ENCODE measurements around the gene CCNT1.
"Not testable (repeated sequence)": the region's sequence is repeated elsewhere in the genome, so short reads cannot be mapped to it uniquely, and the experiment has no call there.

Gene CCNT1

DNA sequence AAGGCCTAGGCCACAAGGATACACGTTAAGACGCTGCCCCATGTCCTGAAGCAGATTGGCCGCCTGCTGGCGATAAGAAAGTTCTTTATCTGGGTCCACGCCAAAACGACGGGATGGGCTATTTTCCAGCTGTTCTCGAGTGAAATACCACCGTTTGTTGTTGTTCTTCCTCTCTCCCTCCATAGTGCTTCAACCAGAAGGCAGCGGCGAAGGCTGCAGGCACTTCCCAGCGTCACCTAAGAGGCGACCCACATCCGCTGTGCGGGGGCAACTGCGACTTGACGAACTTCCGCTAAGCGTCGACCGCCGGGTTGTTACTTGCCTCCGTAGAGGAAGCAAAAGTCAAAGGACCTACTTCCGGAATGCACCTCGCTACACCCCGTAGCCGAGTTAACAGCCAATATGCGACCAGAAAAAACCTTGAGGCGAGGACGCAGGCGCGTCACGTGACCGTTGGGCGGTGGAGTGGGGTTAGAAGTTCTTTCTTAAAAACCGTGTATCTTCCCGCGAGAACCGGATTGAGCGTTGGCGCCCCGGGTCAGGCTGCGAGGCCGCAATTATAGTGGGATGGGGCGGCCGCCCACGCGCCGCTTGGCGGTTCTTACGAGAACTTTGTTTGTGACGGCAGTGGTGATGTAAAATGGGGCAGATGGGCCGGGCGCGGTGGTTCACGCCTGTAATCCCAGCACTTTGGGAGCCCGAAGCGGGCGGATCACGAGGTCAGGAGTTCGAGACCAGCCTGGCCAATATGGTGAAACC, at the start of gene CCNT1:
TSS of gene CCNT1 (minus strand) at position 215 of the 759 bp plus-strand sequence. CDS start at position 183, 32 bp downstream.
- DNase-seq = peak; percentile 91

DNA sequence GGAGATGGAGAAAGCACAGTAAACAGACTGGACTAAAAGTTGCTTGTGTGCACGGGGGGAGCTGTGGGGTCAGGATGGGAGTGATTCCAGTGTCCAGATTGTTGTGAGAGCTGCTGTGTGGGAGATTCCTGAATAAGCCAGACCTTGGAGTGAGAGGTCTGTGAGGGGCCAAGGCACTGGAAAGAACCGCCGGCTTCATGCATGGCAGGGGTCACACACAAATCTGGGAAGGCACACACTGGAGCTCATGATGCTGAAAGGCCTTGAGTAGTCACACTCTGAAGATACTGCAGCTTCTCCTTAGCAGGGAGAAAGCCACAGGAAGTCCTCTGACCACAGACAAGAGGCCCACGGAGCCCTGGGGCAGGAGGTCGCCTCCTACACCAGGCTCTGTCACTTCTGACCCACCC, 49.3 kb upstream of the CCNT1 start:
- DNase-seq = no peak

DNA sequence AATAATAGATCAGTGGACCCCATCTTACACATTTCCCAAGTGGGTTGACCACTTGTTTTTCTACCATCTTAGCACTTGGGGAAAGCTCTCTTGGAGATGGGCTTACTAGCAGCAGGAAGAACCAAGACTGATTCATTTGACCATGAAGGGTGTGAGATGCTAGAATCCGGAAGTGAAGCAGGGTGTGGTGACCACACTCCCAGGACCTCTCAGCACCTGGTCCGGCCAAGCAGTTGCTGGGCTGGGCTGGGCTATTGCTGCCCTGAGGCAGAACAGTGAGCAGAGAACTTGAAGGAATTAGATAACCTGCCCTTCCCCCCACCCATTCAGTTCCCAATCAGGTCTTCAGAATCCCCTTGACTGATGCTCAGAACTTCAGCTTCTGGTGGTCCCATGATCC, 48.0 kb upstream of the CCNT1 start:
- DNase-seq = no peak

DNA sequence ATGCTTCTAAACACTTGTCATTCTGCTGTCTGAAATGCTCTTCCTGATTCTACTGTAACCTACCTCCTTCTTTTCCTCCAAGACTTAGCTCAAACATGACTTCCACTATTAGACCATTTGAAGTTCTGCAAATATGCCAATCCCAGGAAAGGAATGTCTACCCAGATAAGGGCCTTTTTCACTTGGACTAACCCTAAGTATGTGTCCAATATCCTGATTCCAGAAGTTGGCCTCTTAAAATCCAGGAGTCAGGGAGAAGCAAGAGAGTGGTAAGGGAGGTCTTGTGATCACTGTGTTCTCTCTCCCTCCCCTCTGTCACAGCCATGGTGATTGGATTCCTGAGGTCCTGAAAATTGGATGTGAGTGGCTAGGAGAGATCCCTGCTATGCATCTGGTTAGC, 42.2 kb upstream of the CCNT1 start:
- DNase-seq = no peak

DNA sequence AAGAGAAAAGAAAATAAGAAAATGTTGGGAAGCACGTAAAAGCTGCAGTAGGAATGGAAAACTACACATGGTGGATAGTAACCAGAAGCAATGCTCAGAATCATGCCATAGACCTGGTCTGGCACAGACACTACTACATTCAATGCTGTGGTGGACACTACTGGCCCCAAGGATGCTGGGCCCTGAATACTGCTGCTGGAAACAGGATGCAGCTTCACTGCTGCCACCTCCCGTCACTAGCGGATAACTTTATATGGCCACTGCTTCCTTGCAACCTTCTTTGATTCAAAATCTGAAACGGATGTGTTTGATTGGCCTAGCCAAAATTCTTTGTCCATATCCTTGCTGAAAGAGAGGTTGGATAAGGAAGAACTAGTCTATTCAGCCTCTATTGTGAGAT, 41.7 kb upstream of the CCNT1 start:
- no peak for DNase-seq

DNA sequence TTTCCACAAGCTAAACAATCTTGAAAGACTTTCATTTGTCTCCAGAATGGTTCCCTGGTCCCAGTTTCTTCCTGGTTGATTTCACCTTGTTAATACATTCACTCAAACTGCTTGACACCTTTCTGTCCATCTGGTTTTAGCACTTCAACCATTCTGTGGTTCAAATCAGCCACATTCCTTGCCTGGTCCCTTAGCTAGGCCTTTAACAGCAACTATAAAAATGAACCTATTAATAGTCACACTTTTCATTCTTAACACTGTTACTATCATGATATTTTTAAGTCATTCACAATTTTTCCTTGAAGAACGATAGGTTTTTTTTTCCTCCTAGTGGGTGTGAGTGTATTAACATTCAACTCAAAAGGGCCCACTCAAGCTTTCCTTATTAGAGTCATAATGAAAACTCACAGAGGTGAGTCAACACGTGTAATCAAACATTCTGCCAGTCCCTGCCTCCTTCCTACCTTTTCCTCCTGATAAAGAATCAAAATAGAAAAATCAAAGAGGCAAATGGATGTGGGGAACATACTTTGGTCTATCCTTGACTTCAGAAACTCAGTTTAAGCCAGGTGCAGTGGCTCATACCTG, 34.4 kb upstream of the CCNT1 start:
- DNase-seq = no peak

DNA sequence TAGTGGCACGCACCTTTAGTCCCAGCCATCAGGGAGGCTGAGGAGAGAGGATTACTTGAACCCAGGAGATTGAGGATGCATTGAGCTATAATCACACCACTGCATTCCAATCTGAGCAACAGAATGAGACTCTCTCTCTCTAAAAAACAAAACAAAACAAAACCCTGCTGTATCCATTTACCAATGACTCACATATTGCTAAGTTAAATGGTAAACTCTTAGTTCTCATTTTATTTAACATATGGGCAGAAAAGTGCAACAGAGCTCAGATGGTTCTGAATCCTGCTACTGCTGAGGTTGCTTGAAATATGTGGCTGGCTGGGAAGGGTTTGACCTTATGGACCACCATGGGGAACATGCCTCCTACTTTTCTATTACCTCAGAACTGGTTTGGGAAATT, 33.7 kb upstream of the CCNT1 start:
- no peak for DNase-seq

DNA sequence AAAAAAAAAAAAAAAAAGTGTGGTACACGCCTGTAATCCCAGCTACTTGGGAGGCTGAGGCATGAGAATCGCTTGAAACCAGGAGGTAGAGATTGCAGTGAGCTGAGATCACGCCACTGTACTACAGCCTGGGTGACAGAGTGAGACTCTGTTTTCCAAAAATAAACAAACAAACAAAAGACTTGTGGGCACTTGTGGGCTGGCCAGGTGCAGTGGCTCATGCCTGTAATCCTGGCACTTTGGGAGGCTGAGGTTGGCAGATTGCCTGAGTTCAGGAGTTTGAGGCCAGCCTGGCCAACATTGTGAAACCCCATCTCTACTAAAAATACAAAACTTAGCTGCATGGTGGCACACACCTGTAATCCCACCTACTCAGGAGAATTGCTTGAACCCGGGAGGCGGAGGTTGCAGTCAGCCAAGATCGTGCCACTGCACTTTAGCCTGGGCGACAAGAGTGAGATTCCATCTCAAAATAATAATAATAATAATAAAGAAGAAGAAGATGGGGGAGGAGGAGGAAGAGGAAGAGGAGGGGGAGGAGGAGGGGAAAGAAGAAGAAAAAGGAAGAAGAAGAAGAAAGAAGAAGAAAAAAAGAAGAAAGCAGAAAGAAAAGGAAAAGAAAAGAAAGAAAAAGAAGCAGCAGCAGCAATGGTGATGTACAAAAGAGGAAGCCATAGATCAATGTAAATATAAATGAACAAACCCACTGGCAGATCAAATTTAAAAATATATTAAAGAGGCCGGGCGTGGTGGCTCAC, 27.9 kb upstream of the CCNT1 start:
- DNase-seq = no peak

DNA sequence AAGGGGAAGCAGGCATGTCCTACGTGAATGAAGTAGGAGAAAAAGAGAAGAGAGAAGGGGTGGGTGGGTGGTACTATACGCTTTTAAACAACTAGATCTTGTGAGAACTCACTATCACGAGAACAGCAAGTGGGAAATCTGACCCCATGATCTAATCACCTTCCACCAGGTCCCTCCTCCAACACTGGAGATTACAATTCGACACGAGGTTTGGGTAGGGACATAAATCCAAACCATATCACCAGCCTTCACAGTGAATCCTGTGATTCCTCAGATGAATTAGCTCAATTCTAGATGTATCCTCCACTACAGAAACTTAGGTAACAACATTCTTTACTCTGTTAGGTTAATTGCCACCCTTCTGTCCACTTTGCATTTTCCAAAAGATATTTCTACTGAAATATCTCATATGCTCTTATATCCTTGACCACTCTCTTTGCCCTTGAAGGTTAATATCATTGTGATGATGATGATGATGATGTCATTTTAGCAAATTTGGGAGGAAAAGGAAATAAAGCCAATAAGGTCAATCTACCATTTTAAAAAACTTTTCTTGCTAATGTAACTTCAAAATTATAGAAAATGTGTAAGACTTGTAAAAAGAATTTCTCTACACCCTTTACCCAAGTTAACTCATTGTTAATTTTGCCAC, 23.2 kb upstream of the CCNT1 start:
- DNase-seq = no peak

DNA sequence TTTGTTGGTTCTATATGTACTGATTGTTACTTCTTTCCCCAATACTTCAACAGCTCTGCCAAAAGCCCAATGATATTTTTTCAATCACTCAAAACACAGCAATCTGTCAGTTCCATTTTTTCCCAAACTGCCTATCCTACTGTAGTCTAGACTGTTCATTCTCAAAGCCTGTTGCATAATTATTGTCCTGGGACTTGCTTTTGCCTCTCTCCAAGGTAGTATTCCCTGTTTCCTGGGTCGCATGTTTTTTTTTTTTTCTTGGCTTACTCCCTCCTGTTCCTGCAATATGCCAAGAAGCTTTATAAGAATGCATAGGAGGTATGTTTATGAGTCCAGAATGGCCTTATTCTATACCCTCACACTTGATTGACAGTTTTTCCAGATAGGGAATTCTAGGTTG, 19.9 kb upstream of the CCNT1 start:
- no peak for DNase-seq

DNA sequence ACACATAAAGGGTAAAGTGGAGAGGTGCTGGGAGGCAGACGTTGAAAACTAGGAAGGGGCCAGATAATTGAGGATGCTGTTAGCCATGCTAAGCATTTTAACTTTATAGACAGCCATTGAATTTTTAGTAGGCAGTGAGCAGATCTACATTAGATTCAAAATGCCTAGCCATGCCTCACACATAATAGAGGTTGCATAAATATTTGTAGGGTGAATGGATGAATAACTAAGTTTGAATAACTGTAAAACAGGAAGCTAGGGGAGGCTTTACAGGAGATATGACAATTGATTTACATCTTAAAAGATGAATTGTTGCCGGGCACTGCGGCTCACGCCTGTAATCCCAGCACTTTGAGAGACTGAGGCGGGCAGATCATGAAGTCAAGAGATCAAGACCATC, 12.3 kb upstream of the CCNT1 start:
- no peak for DNase-seq

DNA sequence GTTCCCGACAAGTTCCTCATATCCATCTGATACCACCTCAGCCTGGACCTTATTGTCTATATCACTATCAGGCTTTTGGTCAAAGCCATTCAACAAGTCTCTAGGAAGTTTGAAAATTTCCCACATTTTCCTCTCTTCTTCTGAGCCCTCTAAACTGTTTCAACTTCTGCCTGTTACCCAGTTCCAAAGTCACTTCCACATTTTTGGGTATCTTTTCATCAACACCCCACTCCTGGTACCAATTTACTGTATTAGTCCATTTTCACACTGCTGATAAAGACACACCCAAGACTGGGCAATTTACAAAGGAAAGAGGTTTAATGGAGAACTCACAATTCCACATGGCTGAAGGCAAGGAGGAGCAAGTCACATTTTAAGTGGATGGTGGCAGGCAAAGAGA, 4.2 kb upstream of the CCNT1 start:
- not testable (repeated sequence) for DNase-seq

DNA sequence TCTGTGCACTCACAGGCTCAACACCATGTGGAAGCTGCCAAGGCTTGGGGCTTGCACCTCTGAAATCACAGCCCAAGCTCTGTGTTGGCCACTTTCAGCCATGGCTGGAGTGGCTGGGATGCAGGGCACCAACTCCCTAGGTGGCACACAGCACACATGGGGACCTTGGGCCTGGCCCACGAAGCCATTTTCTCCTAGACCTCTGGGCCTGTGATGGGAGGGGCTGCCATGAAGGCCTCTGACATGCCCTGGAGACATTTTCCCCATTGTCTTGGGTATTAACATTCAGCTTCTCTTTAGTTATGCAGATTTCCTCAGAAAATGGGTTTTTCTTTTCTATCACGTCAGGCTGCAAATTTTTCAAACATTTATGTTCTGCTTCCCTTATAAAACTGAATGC, 3.7 kb upstream of the CCNT1 start:
- not testable (repeated sequence) for DNase-seq

DNA sequence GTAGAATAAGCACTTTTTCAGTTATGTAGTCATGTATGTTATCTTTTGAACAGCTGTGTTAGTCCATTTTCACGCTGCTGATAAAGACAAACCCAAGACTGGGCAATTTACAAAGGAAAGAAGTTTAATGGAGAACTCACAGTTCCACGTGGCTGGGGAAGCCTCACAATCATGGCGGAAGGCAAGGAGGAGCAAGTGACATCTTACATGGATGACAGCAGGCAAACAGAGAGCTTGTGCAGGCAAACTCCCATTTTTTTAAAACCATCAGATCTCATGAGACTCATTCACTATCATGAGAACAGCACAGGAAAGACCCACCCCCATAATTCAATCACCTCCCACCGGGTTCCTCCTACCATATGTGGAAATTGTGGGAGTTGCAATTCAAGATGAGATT, 2.5 kb upstream of the CCNT1 start:
- not testable (repeated sequence) for DNase-seq

DNA sequence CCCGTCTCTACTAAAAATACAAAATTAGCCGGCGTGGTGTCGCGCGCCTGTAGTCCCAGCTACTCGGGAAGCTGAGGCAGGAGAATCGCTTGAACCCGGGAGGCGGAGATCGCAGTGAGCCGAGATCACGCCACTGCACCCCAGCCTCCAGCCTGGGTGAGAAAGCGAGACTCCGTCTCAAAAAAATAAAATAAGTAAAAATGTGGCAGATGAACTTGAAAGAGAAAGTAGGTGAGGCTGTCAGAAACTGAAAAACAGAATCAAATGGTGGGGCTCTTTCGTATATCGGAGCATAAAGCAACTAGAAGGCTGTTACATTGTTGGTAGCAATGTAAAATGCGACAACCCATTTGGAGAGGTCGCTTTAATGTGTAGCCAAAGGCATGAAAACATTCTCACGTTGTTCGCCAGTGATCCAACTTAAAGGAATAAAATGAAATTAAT, 767 bp upstream of the CCNT1 start:
- DNase-seq = no peak

DNA sequence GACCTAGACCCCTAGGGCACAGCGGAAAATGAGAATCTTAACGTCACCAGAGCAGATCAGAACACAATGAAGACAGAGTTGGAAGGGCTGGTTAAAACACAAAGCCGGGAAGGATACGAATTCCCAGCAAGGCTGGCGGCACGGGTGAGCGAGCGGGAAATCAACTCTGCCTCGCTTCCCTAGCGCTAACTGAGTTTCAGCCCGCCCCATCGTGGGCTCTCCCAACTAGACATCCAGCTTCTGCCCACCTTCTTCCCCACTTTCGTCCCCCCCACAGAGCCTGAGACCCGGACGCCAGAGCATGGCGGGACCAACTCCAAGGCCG, 377 bp downstream of the CCNT1 start:
- no peak for DNase-seq

DNA sequence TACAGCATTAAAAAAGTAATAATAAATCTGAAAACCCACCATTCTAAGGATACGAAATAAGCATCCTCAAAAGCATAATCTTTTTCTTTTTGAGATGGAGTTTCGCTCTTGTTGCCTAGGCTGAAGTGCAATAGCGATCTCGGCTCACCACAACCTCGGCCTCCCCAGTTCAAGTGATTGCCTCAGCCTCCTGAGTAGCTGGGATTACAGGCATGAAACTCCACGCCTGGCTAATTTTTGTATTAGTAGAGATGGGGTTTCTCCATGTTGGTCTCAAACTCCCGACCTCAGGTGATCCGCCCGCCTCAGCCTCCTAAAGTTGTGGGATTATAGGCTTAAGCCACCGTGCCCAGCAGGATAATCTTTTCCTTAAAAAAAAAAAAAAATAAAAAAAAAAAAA, 4.3 kb downstream of the CCNT1 start:
- DNase-seq = no peak

DNA sequence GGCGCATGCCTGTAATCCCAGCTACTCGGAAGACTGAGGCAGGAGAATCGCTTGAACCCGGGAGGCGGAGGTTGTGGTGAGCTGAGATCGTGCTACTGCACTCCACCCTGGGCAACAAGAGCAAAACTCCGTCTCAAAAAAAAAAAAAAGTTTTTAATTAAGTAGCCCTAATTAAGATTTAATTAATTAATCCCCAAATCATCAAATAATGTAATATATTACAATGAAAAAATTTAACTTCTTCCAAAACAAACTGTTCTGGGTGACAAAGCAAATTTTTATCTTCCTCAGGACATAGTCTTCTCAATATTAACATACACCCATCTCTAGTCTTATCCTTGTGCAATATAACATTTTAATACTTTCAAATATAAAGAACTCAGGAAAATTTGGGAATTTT, 17.7 kb downstream of the CCNT1 start:
- DNase-seq = not testable (repeated sequence)

DNA sequence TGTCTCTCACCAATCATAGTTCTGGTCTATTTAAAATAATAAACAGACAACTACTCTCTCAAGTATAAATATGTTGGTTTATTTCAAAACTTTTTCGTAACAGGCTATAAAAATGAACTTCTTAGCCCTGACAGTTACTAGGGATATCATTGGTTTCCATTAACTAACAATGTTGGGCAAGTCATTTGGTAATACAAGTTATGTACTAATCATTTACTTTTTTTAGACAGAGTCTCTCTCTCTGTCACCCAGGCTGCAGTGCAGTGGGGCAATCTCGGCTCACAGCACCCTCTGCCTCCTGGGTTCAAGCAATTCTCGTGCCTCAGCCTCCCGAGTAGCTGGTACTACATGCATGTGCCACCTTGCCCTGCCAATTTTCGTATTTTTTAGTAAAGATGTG, 19.9 kb downstream of the CCNT1 start:
- DNase-seq = no peak

DNA sequence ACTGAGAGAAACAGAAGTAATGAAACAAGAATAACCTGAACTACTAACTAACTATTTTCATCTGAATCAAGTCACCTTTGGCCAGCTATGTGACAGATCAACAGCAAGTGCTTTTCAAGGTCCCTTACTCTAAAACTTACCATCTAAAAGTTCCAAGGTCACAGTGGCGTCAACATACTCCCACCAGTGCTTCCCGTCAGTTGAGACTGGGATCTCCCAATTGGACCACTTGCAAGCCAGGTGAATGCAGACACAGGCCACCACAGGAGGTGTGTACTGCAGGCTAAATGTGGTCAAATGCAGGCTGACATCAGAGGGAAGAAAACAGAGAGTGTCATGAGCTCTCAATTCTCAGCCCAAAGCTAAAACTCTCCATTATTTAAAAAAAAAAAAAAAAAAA, 20.6 kb downstream of the CCNT1 start:
- DNase-seq = no peak

DNA sequence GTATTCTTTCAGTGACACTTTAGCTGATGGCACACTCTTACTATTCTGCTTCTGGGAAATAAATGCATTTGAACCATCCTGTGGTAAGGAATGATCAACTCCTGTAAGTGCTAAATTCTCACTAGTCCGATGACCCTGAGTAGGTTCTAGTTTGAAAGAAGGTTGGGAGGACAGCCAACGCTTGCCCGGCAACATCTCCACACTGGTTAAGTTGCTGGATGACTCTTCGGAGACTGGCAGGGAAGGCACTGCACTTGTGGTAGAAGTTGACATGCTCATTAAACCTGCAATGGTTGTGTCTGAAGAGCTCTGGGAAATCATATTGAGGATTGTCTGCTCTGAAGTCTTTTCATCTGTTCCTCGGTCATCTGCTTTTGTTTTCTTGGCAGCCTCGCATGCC, 22.5 kb downstream of the CCNT1 start:
- no peak for DNase-seq

DNA sequence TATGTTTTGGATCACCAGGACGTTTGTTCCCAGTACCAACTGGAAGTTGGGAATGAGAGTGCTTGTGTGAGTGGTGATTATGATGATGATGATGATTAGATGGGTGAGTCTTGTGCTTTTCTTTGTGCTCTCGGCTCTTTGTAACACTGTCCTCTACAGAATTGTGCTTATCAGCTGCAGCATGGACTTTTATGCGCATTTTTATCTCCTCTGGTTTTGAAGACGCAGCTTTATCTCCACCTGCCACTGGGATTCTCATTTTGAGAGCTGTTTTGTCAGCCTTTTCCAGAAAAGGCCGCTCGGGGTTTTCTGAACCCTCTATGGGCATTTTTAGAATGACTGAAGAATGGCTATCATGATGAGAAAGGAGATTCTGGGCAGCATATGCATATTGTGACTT, 22.9 kb downstream of the CCNT1 start:
- DNase-seq = no peak

DNA sequence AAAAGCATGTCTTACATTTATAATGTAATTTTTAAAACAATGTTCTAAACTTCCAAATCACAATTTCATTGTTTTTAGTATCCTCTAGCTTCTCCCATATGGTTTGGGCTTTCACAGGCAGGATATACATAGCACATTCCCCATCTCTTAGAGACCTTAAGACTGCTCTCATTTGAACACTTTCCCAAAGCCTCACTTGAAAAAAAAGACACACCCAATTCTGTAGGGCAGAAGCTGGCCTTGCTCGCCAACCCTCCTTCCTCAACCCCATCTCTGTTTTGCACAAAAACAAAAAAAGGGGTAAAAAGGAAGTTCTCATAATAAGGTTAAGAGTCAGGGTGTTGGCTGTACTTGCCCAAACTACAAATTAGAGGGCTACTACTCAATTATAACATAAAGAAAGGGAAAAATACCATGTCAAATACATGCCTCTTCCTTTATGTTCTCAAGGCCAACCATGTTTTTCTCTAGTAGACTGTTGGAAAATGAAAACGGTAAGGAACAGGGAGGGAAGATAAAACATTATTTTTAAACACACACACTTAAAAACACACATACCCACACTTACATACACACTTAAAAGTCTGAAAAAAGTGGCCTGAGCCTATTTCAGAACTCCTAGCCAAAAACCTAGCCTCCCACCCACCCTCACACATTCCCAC, 24.6 kb downstream of the CCNT1 start:
- no peak for DNase-seq

All from cortex of kidney (tissue), 1 donor.